GM23338 (cell line): ENCODE data around the gene PPP1R3G. TPM values are rescaled to one million over a fixed set of nuclear protein-coding genes. Genes with fewer than 3 reads are reported as not detected.

Experiments
- JUNB ChIP-seq: IDR thresholded peaks from one replicate; pipeline ENCODE4 v1.6.1; 2016; ENCODE audit warnings: antibody characterized with exemption; ENCODE audit not compliant: unreplicated experiment
- NANOG ChIP-seq: IDR thresholded peaks from 2 replicates; pipeline ENCODE4 v1.6.1; 2016; ENCODE audit warnings: antibody characterized with exemption, borderline replicate concordance
- STAT1 ChIP-seq: IDR thresholded peaks from one replicate; pipeline ENCODE4 v1.6.1; 2016; ENCODE audit warnings: antibody characterized with exemption; ENCODE audit not compliant: unreplicated experiment
- ZNF114 ChIP-seq: fragments of 250-450 bp; sonication (Bioruptor Pico); IDR thresholded peaks from 2 replicates; pipeline ENCODE4 v1.5.0; 2020; ENCODE audit warnings: mild to moderate bottlenecking, moderate library complexity
- ZNF331 ChIP-seq: fragments of 250-450 bp; sonication (Bioruptor Pico); IDR thresholded peaks from 2 replicates; pipeline ENCODE4 v1.5.0; 2020; ENCODE audit warnings: low read depth, mild to moderate bottlenecking, moderate library complexity
- polyA plus RNA-seq: library from polyadenylated mRNA; unstranded; fragments of >200 nt; fragmentation: Nextera tagmentation; extraction: Ambion mirVana; gene quantifications from 2 replicates; pipeline ENCODE4 v1.2.1, GENCODE V29; 2016
- total RNA-seq: library from RNA; depleted of rRNA; stranded (reverse); fragments of >200 nt; shearing (Covaris generic); gene quantifications from 2 replicates; pipeline ENCODE4 v1.2.3, GENCODE V29; 2014
- TF ChIP-seq, protein P1 (sequence below): fragments of 250-450 bp; sonication (Bioruptor Pico); IDR thresholded peaks from 2 replicates; pipeline ENCODE4 v1.5.0; 2020; ENCODE audit warnings: mild to moderate bottlenecking, moderate library complexity
- TF ChIP-seq, protein P2 (sequence below), 2 experiments: fragments of 200-600 bp in 1 of 2; sonication (generic) in 1 of 2; conservative IDR thresholded peaks; 2 replicates each; pipeline versions ENCODE4 v1.5.1 to v1.6.1; 2016 to 2017; ENCODE audit warnings: antibody characterized with exemption in 2 of 2, low read depth in 2 of 2, mild to moderate bottlenecking in 2 of 2, moderate library complexity in 1 of 2
- TF ChIP-seq, protein P3 (sequence below): IDR thresholded peaks from 2 replicates; pipeline ENCODE4 v1.6.1; 2016; ENCODE audit warnings: antibody characterized with exemption

Gene PPP1R3G
- total and polyA plus RNA-seq, 2 experiments from 2014 or later: 0.13 to 0.24 TPM

DNA sequence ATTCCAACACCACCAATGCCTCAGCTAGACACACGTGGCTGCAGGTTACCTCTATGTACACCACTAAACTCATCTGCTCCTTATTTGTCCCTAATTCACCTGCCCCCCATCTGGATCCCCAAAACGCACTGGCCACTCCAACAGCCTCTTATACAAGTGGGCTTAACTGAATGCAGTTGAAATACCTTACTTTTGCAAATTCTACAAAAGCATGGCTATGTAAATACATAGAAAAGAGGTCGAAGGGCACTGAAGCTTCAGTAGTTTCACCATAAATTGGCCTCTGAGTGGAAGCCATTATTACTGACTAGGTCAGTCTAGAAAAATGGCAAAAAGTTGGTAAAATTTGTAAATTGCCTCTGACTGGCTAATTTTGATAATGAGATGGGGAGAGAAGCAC lies 11.1 kb upstream of the PPP1R3G start (continued):
- TF ChIP-seq, protein P1, sequence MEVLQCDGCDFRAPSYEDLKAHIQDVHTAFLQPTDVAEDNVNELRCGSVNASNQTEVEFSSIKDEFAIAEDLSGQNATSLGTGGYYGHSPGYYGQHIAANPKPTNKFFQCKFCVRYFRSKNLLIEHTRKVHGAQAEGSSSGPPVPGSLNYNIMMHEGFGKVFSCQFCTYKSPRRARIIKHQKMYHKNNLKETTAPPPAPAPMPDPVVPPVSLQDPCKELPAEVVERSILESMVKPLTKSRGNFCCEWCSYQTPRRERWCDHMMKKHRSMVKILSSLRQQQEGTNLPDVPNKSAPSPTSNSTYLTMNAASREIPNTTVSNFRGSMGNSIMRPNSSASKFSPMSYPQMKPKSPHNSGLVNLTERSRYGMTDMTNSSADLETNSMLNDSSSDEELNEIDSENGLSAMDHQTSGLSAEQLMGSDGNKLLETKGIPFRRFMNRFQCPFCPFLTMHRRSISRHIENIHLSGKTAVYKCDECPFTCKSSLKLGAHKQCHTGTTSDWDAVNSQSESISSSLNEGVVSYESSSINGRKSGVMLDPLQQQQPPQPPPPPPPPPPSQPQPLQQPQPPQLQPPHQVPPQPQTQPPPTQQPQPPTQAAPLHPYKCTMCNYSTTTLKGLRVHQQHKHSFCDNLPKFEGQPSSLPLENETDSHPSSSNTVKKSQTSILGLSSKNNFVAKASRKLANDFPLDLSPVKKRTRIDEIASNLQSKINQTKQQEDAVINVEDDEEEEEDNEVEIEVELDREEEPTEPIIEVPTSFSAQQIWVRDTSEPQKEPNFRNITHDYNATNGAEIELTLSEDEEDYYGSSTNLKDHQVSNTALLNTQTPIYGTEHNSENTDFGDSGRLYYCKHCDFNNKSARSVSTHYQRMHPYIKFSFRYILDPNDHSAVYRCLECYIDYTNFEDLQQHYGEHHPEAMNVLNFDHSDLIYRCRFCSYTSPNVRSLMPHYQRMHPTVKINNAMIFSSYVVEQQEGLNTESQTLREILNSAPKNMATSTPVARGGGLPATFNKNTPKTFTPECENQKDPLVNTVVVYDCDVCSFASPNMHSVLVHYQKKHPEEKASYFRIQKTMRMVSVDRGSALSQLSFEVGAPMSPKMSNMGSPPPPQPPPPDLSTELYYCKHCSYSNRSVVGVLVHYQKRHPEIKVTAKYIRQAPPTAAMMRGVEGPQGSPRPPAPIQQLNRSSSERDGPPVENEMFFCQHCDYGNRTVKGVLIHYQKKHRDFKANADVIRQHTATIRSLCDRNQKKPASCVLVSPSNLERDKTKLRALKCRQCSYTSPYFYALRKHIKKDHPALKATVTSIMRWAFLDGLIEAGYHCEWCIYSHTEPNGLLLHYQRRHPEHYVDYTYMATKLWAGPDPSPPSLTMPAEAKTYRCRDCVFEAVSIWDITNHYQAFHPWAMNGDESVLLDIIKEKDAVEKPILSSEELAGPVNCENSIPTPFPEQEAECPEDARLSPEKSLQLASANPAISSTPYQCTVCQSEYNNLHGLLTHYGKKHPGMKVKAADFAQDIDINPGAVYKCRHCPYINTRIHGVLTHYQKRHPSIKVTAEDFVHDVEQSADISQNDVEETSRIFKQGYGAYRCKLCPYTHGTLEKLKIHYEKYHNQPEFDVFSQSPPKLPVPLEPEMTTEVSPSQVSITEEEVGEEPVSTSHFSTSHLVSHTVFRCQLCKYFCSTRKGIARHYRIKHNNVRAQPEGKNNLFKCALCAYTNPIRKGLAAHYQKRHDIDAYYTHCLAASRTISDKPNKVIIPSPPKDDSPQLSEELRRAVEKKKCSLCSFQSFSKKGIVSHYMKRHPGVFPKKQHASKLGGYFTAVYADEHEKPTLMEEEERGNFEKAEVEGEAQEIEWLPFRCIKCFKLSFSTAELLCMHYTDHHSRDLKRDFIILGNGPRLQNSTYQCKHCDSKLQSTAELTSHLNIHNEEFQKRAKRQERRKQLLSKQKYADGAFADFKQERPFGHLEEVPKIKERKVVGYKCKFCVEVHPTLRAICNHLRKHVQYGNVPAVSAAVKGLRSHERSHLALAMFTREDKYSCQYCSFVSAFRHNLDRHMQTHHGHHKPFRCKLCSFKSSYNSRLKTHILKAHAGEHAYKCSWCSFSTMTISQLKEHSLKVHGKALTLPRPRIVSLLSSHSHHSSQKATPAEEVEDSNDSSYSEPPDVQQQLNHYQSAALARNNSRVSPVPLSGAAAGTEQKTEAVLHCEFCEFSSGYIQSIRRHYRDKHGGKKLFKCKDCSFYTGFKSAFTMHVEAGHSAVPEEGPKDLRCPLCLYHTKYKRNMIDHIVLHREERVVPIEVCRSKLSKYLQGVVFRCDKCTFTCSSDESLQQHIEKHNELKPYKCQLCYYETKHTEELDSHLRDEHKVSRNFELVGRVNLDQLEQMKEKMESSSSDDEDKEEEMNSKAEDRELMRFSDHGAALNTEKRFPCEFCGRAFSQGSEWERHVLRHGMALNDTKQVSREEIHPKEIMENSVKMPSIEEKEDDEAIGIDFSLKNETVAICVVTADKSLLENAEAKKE (CRISPR knock-in tag): no peak
- TF ChIP-seq ZNF114 (no peak), NANOG (no peak), ZNF331 (no peak), JUNB (no peak), STAT1 (no peak)
- TF ChIP-seq, protein P2, sequence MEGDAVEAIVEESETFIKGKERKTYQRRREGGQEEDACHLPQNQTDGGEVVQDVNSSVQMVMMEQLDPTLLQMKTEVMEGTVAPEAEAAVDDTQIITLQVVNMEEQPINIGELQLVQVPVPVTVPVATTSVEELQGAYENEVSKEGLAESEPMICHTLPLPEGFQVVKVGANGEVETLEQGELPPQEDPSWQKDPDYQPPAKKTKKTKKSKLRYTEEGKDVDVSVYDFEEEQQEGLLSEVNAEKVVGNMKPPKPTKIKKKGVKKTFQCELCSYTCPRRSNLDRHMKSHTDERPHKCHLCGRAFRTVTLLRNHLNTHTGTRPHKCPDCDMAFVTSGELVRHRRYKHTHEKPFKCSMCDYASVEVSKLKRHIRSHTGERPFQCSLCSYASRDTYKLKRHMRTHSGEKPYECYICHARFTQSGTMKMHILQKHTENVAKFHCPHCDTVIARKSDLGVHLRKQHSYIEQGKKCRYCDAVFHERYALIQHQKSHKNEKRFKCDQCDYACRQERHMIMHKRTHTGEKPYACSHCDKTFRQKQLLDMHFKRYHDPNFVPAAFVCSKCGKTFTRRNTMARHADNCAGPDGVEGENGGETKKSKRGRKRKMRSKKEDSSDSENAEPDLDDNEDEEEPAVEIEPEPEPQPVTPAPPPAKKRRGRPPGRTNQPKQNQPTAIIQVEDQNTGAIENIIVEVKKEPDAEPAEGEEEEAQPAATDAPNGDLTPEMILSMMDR (conservative IDR thresholded peaks at IDR 0.05; ENCODE audit: low read depth in 2 of 2): no peak
- TF ChIP-seq, protein P3, sequence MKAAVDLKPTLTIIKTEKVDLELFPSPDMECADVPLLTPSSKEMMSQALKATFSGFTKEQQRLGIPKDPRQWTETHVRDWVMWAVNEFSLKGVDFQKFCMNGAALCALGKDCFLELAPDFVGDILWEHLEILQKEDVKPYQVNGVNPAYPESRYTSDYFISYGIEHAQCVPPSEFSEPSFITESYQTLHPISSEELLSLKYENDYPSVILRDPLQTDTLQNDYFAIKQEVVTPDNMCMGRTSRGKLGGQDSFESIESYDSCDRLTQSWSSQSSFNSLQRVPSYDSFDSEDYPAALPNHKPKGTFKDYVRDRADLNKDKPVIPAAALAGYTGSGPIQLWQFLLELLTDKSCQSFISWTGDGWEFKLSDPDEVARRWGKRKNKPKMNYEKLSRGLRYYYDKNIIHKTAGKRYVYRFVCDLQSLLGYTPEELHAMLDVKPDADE: no peak
